Smooth muscle cell of the brain vasculature (primary cell): Measurements from ENCODE around the gene ENPP7.
A peak's percentile ranks its signal among the peaks of the same experiment; 100 is the strongest.

Experiments
- DNase-seq: peaks from one replicate; pipeline ENCODE4 v3.0.0-alpha.2; 2012; ENCODE audit warnings: low read depth, low spot score

ENPP7 gene

GRCh38 chr17:79730769-79731483, at the start of gene ENPP7:
Gene ENPP7 (plus strand): TSS chr17:79730943. CDS start chr17:79731140, 197 bp downstream.
- no peak for DNase-seq

- no peak for DNase-seq
Measured at GRCh38 chr17:79681101-79681621, 49.6 kb upstream of the ENPP7 start.

GRCh38 chr17:79681628-79682261, 49.0 kb upstream of the ENPP7 start:
- no peak for DNase-seq

GRCh38 chr17:79683365-79683764, 47.4 kb upstream of the ENPP7 start:
- no peak for DNase-seq

- DNase-seq = no peak
Measured at GRCh38 chr17:79684132-79684985, 46.4 kb upstream of the ENPP7 start.

- DNase-seq = no peak
Measured at GRCh38 chr17:79685121-79685520, 45.6 kb upstream of the ENPP7 start.

- no peak for DNase-seq
Measured at GRCh38 chr17:79686476-79686875, 44.3 kb upstream of the ENPP7 start.

- no peak for DNase-seq
Measured at GRCh38 chr17:79690466-79690865, 40.3 kb upstream of the ENPP7 start.

- no peak for DNase-seq
Measured at GRCh38 chr17:79690988-79691836, 39.5 kb upstream of the ENPP7 start.

GRCh38 chr17:79691931-79692330, 38.8 kb upstream of the ENPP7 start:
- no peak for DNase-seq

- DNase-seq = no peak
Measured at GRCh38 chr17:79693419-79693818, 37.3 kb upstream of the ENPP7 start.

- no peak for DNase-seq
Measured at GRCh38 chr17:79695293-79695790, 35.4 kb upstream of the ENPP7 start.

- peak; percentile 67 for DNase-seq
Measured at GRCh38 chr17:79695797-79696609, 34.7 kb upstream of the ENPP7 start.

GRCh38 chr17:79696610-79696982, 34.1 kb upstream of the ENPP7 start:
- no peak for DNase-seq

- no peak for DNase-seq
Measured at GRCh38 chr17:79698146-79698846, 32.4 kb upstream of the ENPP7 start.

GRCh38 chr17:79699386-79700036, 31.2 kb upstream of the ENPP7 start:
- DNase-seq = no peak

GRCh38 chr17:79700592-79700991, 30.2 kb upstream of the ENPP7 start:
- no peak for DNase-seq

GRCh38 chr17:79702034-79702433, 28.7 kb upstream of the ENPP7 start:
- DNase-seq = no peak
